ENCODE measurements around the gene SNRNP200. TPM values are rescaled to one million over a fixed set of nuclear protein-coding genes. Genes with fewer than 3 reads are reported as not detected.
A peak's percentile ranks its signal among the peaks of the same experiment; 100 is the strongest.
"Not testable (repeated sequence)": the region's sequence is repeated elsewhere in the genome, so short reads cannot be mapped to it uniquely, and the experiment has no call there.

The SNRNP200 gene
- total RNA-seq, 1 donor from 2014 or later: 114 TPM

DNA sequence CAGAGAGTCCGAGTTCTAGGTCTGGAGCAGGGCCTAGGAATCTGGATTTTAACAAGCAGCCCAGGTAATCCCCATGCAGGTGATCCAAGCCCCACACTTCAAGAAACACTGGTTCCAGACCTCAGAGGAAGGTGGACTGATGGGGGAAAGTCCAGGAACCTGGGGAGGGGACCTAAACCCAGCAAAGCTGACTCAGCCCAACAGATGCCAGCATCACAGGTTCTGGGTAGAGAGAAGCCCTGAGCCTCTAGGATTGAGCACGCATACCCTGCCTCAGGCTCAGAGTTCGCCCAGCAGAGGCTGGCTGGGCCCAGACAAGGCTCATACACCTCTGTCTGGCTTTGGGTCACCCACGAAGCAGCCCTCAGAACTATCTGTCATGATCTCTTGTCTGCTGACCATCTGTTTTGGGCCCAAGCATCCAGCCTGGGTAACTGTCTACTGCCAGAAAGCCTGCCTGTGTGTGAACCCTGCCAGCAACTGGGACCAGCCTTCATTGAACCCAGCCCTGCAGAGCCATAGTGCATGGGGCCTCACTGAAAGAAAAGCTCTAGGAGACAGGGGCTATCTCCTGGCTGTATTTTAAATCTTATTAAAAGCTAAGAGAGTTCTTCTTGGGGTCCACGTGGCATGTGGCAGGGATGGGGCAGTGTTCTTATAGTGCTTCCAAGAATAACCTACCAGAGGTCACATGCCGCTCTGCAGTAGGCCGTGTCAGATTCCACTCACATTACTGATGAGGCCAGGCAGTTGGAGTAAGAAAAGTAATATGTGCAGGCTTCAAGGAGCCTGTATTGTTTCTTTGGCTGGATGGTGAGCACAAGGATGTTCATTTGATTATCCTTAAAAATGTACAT lies 47.0 kb downstream of the SNRNP200 start:
- Mint-ChIP-seq H3K4me3 (ENCODE audit: unreplicated experiment) (no peak overlapping the region), H3K36me3 (ENCODE audit: unreplicated experiment) (peaks cover 14% of the 10 kb centered on the region), H3K27me3 (ENCODE audit: unreplicated experiment) (no peaks in the 10 kb centered on the region), H3K27ac (ENCODE audit: unreplicated experiment) (peak overlapping the region; percentile 79), H3K4me1 (ENCODE audit: unreplicated experiment) (peaks cover 49% of the 10 kb centered on the region), H3K9me3 (ENCODE audit: unreplicated experiment) (no peaks in the 10 kb centered on the region)
- TF ChIP-seq, protein P1, sequence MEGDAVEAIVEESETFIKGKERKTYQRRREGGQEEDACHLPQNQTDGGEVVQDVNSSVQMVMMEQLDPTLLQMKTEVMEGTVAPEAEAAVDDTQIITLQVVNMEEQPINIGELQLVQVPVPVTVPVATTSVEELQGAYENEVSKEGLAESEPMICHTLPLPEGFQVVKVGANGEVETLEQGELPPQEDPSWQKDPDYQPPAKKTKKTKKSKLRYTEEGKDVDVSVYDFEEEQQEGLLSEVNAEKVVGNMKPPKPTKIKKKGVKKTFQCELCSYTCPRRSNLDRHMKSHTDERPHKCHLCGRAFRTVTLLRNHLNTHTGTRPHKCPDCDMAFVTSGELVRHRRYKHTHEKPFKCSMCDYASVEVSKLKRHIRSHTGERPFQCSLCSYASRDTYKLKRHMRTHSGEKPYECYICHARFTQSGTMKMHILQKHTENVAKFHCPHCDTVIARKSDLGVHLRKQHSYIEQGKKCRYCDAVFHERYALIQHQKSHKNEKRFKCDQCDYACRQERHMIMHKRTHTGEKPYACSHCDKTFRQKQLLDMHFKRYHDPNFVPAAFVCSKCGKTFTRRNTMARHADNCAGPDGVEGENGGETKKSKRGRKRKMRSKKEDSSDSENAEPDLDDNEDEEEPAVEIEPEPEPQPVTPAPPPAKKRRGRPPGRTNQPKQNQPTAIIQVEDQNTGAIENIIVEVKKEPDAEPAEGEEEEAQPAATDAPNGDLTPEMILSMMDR (IDR thresholded peaks at IDR 0.05): no peak
- DNase-seq (ENCODE audit: extremely low spot score, unreplicated experiment): no peak

- H3K27ac Mint-ChIP-seq (ENCODE audit: unreplicated experiment): peak overlapping the region; percentile 79
- DNase-seq (ENCODE audit: extremely low spot score, unreplicated experiment); H3K9me3 Mint-ChIP-seq (ENCODE audit: unreplicated experiment); H3K4me3 Mint-ChIP-seq (ENCODE audit: unreplicated experiment); H3K27me3 Mint-ChIP-seq (ENCODE audit: unreplicated experiment): not testable (repeated sequence)
- H3K4me1 Mint-ChIP-seq (ENCODE audit: unreplicated experiment): peaks cover 46% of the 10 kb centered on the region
- peaks cover 15% of the 10 kb centered on the region for H3K36me3 Mint-ChIP-seq (ENCODE audit: unreplicated experiment)
These were observed 47.6 kb downstream of the SNRNP200 start for GRCh38 chr2:96257744-96258143.

GRCh38 chr2:96256611-96257113 lies 48.7 kb downstream of the SNRNP200 start:
- TF ChIP-seq, protein P1 (IDR thresholded peaks at IDR 0.05): no peak
- Mint-ChIP-seq H3K27me3 (ENCODE audit: unreplicated experiment) (no peaks in the 10 kb centered on the region), H3K4me3 (ENCODE audit: unreplicated experiment) (no peak overlapping the region), H3K27ac (ENCODE audit: unreplicated experiment) (no peak overlapping the region), H3K36me3 (ENCODE audit: unreplicated experiment) (peaks cover 15% of the 10 kb centered on the region), H3K4me1 (ENCODE audit: unreplicated experiment) (peaks cover 48% of the 10 kb centered on the region), H3K9me3 (ENCODE audit: unreplicated experiment) (no peaks in the 10 kb centered on the region)
- DNase-seq (ENCODE audit: extremely low spot score, unreplicated experiment): no peak

GRCh38 chr2:96254571-96254970 lies 50.8 kb downstream of the SNRNP200 start:
- Mint-ChIP-seq H3K4me1 (ENCODE audit: unreplicated experiment) (peaks cover 48% of the 10 kb centered on the region), H3K36me3 (ENCODE audit: unreplicated experiment) (peaks cover 15% of the 10 kb centered on the region), H3K4me3 (ENCODE audit: unreplicated experiment) (no peak overlapping the region), H3K27ac (ENCODE audit: unreplicated experiment) (no peak overlapping the region), H3K27me3 (ENCODE audit: unreplicated experiment) (no peaks in the 10 kb centered on the region), H3K9me3 (ENCODE audit: unreplicated experiment) (no peaks in the 10 kb centered on the region)
- TF ChIP-seq, protein P1 (IDR thresholded peaks at IDR 0.05): no peak
- DNase-seq (ENCODE audit: extremely low spot score, unreplicated experiment): no peak

GRCh38 chr2:96253006-96253405 lies 52.3 kb downstream of the SNRNP200 start:
- Mint-ChIP-seq H3K27ac (ENCODE audit: unreplicated experiment) (no peak overlapping the region), H3K36me3 (ENCODE audit: unreplicated experiment) (peaks cover 15% of the 10 kb centered on the region), H3K27me3 (ENCODE audit: unreplicated experiment) (no peaks in the 10 kb centered on the region), H3K4me3 (ENCODE audit: unreplicated experiment) (no peak overlapping the region), H3K4me1 (ENCODE audit: unreplicated experiment) (peaks cover 39% of the 10 kb centered on the region), H3K9me3 (ENCODE audit: unreplicated experiment) (no peaks in the 10 kb centered on the region)
- DNase-seq (ENCODE audit: extremely low spot score, unreplicated experiment): no peak
- TF ChIP-seq, protein P1 (IDR thresholded peaks at IDR 0.05): no peak
